ACHN (cell line): ENCODE measurements around the gene LAIR1.
"Not testable (repeated sequence)": the region's sequence is repeated elsewhere in the genome, so short reads cannot be mapped to it uniquely, and the experiment has no call there.

Source experiments
- DNase-seq: peaks from one replicate; pipeline ENCODE4 v3.0.0-alpha.2; 2015
- in situ Hi-C: cut with HindIII; loops from 2 replicates; pipeline ENCODE4 v1.10.0; 2017; ENCODE audit warnings: low sequenced_read_pairs, low pct_ligation_motif_present, low pct_unique_long_range_greater_than_20kb

The LAIR1 gene

DNA sequence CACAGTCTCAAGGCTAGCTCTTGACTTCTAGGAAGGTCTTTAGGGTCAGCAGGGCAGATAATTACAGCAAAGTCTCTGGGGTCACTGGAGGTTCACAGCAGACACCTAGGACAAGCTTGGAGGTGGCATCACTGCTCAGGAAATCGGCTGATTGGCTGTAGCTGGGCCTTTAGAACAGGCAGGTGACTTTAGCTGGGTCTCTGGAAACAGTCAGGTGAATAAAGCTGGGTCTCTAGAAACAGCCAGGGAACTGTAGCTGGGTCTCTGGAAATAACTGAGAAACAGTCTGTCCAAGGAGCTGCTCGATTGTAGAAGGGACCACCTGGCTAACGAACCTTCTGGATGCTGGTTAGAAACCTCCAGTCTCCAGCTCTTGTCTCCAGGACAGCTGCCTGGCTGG, 10.0 kb downstream of the LAIR1 start:
- DNase-seq: no peak
- in situ Hi-C loops: no loop called here

DNA sequence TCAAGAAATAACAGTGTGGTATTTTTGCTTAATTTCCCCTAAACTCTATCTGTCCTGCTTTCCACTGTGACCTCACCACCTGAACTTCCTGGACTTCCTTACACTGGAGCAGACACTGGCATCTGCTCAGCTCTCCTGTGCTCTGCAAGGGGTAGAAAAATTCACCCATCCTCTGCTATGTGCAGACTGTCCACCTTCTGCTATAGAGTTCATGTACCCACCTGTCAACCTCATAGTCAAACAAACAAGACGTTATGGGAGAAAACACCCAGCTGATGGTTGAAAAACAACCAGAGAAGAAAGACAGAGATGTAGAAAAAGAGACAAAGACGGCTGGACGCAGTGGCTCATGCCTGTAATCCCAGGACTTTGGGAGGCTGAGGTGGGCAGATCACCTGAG, 12.2 kb downstream of the LAIR1 start:
- DNase-seq: no peak
- in situ Hi-C loops: no loop called here

DNA sequence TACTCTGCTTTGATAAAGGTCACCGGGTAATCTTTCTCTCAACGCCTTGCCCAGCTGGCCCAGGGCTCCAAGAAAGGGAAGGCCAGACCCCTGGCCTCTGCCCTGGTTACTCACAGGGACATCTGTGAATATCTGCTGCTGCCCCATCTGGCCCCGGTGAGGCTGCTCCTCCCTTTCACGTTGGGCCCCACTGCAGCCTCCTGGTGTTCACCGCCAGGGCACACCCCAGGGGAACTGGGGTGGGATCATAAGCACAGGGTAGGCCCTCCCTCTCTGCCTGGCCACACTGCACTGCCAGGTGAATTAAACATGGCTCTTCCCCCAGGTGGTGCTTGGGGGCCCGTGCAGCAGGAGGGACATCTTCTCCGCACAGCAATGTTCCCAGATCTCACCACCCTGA, 12.7 kb downstream of the LAIR1 start:
- no peak for DNase-seq
- in situ Hi-C loops: no loop called here

DNA sequence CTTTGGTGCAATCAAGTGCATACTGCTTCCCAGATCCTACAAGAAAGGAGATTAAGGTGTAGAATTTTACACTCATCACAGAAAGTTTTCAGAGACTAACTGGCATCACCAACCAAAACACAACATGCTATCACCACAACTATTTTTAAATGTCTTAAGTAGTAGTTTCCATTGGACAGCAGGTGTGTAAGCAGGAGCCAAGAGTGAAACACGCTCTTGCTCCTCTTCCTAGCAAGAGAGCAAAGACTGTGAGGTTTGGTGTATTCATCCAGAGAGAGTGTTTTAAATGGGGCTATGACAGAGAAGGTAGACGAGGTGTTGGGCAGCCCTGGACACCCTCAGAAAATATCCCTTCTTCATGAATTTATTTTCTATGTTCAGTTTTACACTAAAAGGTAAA, 13.3 kb downstream of the LAIR1 start:
- in situ Hi-C loops: no loop called here
- DNase-seq: no peak

DNA sequence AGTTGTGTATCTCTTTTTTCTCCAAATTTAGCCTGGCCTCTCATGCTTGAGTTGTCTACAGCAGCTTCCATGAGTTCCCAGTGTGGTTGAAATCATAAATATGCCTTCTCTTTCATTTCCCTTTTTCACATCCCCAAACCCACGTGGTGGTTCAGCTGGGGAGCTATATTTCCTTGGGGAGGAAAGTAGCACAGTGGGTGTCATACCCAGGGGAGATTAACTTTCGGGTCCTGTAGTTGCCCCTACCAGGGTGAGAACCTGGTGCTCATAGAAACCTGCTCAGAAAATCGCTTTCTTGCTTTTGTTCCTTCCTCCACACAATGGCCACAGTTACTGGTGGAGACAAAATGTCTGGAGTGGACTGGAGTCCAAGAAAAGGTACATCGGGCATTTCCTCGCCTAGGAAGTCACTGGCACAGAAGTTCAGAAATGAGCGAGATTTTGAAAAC, 18.8 kb downstream of the LAIR1 start:
- no peak for DNase-seq
- in situ Hi-C loops: no loop called here

DNA sequence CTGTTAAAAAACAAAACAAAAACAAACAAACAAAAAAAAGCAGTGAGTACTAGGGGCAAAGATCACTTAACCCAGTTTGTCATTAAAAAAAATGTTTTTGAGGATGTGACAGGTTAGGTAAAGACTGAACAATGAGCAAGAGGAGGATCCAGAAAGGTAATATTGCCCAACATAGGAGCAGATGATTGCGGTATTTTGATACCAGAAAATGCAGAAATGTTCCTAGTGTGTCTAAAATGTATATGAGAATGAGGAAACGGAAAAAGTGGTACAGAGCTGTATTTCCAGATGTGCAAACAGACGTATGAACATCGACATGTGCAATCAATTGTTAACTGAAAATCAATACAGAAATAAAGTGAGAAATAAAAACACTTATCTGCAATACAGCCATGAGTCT, 20.9 kb downstream of the LAIR1 start:
- DNase-seq: no peak
- in situ Hi-C loops: no loop called here

DNA sequence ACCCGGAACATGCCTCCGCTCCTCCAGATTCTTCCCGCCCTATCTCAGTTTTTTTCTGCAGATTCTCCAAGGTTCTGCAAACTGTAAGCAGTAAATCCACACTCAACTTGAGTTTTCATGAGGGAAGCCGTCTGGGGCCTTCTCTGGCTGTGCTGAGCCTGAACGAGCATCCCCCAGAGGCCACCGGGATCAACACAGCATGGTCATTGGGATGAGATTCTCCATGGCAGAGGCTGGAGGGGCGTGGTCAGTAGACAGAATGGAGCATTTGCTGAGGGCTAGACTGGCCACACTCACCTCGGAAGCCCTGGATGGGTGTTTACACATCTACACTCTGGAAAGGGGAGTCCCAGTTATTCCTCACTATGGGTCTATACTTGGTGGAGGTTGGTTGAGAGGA, 23.4 kb downstream of the LAIR1 start:
- DNase-seq: no peak
- in situ Hi-C loops: no loop called here

DNA sequence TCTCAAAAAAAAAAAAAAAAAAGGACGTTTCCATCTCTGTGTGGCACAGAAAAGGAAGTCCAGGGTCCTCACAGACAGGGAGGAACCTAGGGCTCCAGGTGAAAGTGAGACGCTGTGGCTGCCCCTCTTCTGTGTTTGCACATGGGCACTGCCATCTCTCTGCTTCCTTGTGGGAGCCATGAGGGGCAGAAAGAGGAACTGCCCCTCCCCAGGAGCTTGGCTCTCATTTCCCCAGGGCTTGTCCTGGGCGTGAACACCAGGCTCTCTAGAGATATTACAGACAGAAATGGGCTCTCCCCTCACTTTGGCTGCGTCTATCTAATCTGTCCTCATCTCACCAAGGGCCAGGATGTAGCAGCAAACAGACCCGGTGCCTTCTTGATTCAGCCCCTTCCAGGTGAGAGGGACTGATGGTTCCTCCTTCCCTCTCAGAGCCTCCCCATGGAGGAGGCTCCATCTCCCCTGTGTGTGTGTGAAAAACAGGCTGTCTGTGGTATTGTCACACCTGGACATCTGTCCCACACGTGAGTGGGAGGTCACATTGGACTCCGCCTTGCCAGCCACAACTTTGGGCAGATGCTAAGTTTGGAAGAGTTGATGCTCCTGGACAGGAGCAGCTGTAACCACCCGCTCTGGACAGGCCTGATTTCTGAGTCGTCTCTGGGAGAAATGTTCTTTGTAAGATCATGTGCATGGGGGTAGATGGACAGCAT, 24.9 kb downstream of the LAIR1 start:
- DNase-seq: no peak
- in situ Hi-C loops: no loop called here

DNA sequence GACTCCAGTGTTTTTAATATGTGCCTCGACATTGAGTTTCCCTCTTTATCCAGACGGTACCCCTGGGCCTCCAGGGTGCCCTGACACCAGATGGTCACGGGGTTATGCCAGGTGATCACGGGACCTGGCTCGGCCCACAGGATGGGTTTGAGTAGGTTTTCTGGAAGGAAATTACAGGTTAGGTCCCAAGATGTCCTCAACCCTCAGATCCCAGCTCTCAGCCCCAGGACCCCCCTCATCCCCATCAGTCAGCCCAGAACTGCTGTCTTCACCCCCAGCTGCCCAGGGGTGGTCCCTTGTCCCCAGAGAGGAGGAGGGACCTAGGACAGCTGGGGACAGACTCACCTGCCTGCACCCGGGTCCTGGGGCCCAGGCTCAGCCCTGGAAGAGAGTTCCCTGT, 26.2 kb downstream of the LAIR1 start:
- DNase-seq: no peak
- in situ Hi-C loops: no loop called here

DNA sequence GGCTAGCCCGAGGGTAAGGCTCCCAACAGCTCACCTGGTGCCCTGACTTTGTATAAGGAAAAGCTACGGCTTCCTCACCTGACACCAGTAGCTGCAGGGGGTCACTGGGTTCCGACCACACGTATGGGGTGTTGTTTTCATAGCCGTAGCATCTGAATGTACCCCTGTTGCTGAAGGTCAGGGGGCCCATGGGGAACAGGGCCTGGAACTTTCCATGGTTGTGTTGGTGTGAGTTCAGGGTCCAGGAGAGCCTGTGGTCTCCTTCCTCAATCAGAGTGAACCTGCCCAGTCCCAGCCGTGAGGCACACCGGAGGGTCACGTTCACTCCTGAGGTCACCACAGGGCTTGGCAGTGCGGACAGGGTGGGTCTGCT, 26.9 kb downstream of the LAIR1 start:
- in situ Hi-C loops: no loop called here
- DNase-seq: no peak

DNA sequence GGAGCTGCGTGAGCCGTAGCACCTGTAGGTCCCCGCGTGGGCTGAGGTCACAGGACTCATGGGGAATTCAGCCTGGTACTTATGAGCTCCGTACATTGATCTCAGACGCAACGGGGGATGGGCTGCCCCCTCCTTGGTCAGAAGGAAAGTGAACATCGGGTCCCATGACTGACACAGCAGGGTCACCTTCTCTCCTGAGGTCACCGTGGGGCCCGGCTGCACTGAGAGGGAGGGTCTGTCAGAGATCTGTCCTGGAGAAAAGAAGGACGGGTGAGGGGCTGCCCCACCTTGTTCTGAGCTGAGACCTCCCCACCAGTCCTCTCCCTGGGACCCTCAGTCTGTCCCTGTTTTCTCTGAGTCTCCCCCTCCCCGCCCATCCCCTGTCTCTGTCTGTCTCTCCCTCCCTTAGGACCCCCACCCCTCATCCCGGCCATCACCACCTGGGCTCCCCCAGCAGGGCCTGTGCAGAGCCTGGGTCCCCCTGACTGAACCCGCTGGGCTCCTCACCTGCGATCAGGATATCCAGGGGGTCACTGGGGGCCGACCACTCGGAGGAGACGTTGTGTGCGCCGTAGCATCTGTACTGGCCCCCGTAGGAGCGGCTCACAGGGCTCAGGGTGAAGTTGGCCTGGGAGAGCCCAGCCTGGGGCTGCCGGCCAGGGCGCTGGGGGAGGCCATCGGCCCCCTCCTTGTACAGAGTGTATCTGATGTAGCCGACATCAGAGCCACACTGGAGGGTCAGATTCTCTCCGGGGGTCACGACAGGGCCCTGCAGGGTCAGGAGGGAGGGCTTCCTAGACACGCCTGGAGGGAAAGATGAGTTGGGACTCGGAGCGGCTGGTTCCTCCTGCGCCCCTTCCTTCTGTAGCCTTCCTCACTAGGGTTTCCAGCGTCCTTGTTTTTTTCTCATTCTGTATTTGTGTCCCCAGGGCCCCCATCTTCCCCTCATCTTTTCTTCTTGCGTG, 27.6 kb downstream of the LAIR1 start:
- DNase-seq: no peak
- in situ Hi-C loops: no loop called here

DNA sequence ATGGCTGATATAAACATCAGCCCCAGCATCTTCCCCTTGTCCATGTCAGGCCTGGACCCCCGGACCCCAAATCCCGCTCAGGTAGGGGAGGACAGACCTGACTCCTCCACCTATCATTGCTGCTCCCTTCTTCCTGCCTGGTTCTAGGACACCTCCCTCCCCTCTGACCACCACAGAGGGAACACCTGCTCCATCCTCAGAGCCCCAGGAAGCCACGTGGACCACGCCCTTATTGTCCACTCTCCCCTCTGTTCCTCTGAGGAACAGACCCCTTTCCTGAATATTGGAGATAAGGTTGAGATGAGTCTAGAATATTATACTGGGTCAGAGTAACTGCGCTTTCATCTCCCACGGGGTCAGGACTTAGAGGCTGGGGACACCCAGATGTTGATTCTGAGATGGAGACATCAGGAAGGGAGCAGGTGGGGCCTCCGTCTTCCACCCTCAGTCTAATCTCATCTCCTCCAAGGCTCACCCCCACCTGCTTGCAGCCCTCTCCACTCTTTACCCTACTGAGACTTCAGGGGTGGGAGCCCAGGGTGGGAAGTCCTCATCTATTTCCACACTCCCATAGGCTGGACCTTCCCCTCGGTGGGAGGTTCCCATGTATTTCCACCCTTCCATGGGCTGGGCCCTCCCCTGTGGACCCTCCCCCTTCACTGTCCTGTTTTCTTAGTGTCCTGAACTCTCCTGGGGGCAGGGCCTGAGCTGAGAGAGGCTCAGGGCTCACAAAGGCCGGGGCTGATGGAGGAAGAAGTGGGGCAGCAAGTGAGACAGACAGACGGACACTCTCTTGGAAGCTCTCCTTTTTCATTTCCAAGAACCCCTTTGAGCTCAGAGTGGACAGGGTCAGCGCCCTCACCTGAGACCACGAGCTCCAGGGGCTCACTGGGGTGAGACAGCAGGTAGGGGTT, 28.5 kb downstream of the LAIR1 start:
- in situ Hi-C loops: no loop called here
- no peak for DNase-seq

DNA sequence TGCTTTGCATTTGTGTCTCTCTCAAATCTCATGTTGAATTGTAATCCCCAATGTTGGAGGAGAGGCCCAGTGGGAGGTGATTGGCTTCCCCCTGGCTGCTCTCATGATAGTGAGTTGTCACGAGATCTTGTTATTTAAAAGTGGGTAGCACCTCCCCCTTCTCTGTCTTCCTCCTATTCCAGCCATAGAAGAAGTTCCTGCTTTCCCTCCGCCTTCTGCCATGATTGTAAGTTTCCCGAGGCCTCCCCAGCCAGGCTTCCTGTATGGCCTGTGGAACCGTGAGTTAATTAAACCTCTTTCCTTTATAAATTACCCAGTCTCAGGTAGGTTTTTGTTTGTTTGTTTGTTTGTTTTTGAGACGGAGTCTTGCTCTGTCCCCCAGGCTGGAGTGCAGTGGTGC, 29.6 kb downstream of the LAIR1 start:
- no peak for DNase-seq
- in situ Hi-C loops: no loop called here

DNA sequence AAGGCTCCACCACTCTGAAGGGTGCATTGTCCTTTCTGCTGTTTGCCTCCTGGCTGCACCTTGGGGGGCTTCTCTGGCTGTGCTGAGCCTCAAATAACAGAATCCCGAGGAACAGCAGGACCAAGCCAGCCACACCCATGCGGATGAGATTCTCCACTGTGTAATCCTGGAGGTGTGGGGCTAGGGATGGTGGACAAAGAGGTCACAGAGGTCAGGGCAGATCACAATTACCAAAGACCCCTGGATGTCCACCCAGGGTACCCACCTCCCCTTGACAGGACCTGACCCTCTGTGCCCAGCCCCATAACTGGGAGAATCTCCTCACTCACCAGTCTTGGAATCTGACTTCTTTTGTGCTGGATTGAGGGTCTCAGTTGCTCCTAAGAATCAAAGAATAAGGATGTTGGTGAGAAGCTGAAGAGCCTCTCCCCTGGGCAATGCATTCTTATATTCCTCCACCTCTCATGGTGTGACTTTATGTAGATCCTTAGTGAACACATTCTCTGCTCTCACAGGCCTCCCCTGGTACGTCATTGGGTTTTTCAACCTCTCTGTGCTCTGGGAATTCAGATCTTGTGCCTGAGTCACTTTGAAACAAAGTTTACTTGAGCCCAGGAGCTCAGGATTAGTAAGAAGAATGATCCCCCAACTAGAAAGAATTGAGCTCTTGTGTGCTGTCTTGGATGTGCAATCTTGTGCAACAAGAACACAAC, 31.0 kb downstream of the LAIR1 start:
- no peak for DNase-seq
- in situ Hi-C loops: no loop called here

DNA sequence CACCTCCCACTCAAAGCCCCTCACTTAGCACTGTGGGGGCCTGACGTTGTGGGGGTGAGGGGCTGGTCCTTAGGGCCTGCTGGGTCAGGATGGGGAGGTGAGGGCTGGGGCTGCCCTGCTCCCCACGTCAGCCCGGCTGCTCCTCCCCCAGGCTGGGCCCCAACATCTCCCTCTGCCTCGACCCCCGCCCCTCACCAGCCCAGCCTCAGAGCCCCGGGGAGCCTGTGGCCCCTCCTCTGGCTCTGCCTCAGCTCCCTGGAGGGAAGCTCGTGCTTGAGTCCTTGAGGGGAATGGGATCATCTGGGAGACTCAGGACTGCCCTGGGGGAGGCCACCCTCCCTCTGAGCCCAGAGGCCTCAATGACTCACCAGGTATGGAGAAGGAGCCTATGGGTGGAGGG, 32.6 kb downstream of the LAIR1 start:
- in situ Hi-C loops: no loop called here
- DNase-seq: no peak

DNA sequence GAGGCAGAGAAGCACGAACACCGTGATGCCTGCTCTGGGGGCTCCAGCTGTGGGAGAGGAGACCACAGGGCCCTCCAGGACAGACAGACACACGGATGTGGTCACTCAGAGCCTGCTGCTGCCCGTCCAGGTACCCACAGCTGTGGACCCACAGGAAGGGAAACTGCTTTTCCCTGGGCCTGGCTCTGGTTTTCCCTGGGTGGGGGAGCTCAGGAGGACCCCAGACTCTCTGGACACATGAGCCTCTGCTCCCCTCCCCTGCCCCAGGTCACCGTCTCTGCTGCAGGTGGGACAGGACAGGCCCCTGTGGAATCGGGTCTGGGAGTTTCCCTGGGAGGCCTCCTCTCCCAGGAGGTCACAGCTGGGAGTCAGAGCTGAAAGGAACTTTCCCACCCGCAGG, 33.1 kb downstream of the LAIR1 start:
- in situ Hi-C loops: no loop called here
- DNase-seq: no peak

DNA sequence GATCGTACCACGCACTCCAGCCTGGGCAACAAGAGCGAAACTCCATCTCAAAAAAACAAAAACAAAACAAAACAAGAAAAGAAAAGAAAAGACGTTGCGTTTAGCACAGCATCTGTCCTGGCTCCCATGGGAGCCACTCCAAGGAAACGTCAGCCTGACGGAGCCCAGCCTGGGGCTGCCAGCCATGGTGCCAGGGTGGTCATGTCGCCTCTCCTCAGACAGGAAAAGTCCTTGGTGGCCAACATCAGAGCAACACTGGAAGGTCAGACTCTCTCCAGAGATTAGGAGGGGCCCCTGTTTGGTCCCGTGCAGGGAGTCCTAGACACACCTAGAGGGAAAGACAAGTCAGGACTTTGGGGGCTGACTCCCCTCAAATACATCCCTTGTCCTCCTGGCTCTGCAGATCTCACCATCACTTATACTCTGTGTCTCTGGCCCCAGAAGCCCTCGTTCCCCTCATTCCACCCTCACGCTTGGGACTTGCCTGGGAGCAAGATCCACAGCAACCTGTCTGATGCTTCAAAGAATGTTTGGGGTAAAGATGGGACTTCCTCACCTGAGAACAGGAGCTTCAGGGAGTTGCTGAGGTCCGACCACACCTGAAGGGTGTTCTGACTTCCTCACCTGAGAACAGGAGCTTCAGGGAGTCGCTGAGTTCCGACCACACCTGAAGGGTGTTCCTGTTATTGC, 35.1 kb downstream of the LAIR1 start:
- in situ Hi-C loops: no loop called here
- DNase-seq: no peak

DNA sequence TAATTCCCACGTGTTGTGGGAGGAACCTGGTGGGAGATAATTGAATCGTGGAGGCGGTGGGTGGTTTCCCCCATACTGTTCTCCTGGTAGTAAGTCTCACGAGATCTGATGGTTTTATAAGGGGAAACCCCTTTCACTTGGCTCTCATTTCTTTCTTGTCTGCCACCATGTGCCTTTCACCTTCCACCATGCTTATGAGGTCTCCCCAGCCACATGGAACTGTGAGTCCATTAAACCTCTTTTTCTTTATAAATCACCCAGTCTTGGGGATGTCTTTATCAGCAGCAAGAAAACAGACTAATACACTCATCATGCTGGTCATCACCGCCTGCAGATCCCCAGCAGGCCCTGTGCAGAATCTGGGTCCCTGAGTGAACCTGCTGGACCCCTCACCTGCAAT, 36.0 kb downstream of the LAIR1 start:
- in situ Hi-C loops, DNase-seq: not testable (repeated sequence)
